Activated T-helper 2 cell treated with anti-CD3 and anti-CD28 coated beads, Interferon-gamma antibody, Interleukin-2, Interleukin-4, amounts not matched to agents 10 μg/mL and 5 μg/mL and 100 μg/mL, durations not matched to agents 14 hours and 24 hours and 36 hours (primary cell): ENCODE results near the gene USO1. TPM values are rescaled to one million over a fixed set of nuclear protein-coding genes. Genes with fewer than 3 reads are reported as not detected.
A peak's percentile ranks its signal among the peaks of the same experiment; 100 is the strongest.
"Not testable (repeated sequence)": the region's sequence is repeated elsewhere in the genome, so short reads cannot be mapped to it uniquely, and the experiment has no call there.

Source experiments
- DNase-seq: peaks from one replicate; pipeline ENCODE4 v3.0.0; 2021; ENCODE audit warnings: low spot score
- H3K27ac Mint-ChIP-seq: one replicate; pipeline ENCODE4 v1.8.0; 2021; ENCODE audit warnings: mixed read lengths
- H3K27me3 Mint-ChIP-seq: one replicate; pipeline ENCODE4 v1.8.0; 2021; ENCODE audit warnings: low read depth, mixed read lengths
- H3K36me3 Mint-ChIP-seq: one replicate; pipeline ENCODE4 v1.8.0; 2021; ENCODE audit warnings: low read depth, mixed read lengths
- H3K4me1 Mint-ChIP-seq: one replicate; pipeline ENCODE4 v1.8.0; 2021; ENCODE audit warnings: low read depth, mixed read lengths
- H3K4me3 Mint-ChIP-seq: one replicate; pipeline ENCODE4 v1.8.0; 2021; ENCODE audit warnings: low read depth, mild to moderate bottlenecking, moderate library complexity, mixed read lengths
- H3K9me3 Mint-ChIP-seq: one replicate; pipeline ENCODE4 v1.8.0; 2021; ENCODE audit warnings: mixed read lengths
- intact Hi-C: fragments of 100-400 bp; cut with micrococcal nuclease; formaldehyde crosslinking; loops from one replicate; pipeline ENCODE4 v1.15.1; 2023
- total RNA-seq: library from RNA; stranded (reverse); gene quantifications from 2 replicates; pipeline ENCODE4 v1.2.3, GENCODE V29; 2022

Gene USO1
- total RNA-seq, 1 donor from 2014 or later: 59.0 TPM

GRCh38 chr4:75698162-75698962 lies 26.0 kb upstream of the USO1 start:
- intact Hi-C loops: loop anchor here (2.0 kb wide), 1 partner anchor 26 kb away; the partner anchor contains the start of gene G3BP2
- H3K4me3 Mint-ChIP-seq: no peak overlapping the region
- peak overlapping the region; percentile 78 for H3K27ac Mint-ChIP-seq
- H3K36me3 Mint-ChIP-seq: peaks cover 9% of the 10 kb centered on the region
- DNase-seq: no peak
- H3K9me3 Mint-ChIP-seq: no peaks in the 10 kb centered on the region
- H3K27me3 Mint-ChIP-seq: no peaks in the 10 kb centered on the region
- peaks cover 23% of the 10 kb centered on the region for H3K4me1 Mint-ChIP-seq

DNA sequence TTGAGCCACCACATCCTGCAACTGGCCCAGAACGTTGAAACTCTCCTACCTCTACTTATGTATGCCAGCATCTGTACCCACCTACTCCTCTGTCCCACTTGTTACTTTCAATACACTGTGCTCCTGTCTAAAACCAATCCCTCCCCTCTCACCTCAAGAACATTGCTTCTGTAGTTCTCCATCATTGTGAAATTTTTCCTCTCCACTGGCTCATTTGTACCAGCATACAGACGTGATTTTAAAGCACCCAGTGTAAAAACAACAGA lies 25.5 kb upstream of the USO1 start:
- H3K4me3 Mint-ChIP-seq: peak overlapping the region; percentile 1
- H3K4me1 Mint-ChIP-seq: peaks cover 23% of the 10 kb centered on the region
- DNase-seq: no peak
- peaks cover 8% of the 10 kb centered on the region for H3K36me3 Mint-ChIP-seq
- no peaks in the 10 kb centered on the region for H3K27me3 Mint-ChIP-seq
- intact Hi-C loops: loop anchor here (2.0 kb wide), 1 partner anchor 26 kb away; the partner anchor contains the start of gene G3BP2
- no peaks in the 10 kb centered on the region for H3K9me3 Mint-ChIP-seq
- peak overlapping the region; percentile 78 for H3K27ac Mint-ChIP-seq

DNA sequence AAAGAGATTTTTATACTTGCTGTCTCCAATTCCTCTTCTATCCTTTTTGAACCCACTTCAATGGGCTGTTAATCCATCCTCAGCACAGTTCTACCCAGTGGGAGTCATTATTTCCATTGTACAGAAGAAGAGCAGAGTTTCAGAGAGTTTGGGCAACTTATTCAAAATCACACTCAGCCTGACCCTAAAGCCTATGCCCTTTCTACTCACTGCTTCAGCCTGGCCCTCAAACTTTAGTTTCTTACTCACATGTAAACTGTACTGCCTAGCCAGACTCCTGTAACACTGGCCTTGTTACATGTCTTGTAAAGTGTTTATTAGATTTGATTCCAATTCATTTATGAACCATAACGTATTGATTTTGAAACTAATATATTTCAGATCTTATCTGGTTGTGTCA lies 25.1 kb upstream of the USO1 start:
- no peak for DNase-seq
- intact Hi-C loops: loop anchor here (2.0 kb wide), 1 partner anchor 26 kb away; the partner anchor contains the start of gene G3BP2
- peak overlapping the region; percentile 78 for H3K27ac Mint-ChIP-seq

DNA sequence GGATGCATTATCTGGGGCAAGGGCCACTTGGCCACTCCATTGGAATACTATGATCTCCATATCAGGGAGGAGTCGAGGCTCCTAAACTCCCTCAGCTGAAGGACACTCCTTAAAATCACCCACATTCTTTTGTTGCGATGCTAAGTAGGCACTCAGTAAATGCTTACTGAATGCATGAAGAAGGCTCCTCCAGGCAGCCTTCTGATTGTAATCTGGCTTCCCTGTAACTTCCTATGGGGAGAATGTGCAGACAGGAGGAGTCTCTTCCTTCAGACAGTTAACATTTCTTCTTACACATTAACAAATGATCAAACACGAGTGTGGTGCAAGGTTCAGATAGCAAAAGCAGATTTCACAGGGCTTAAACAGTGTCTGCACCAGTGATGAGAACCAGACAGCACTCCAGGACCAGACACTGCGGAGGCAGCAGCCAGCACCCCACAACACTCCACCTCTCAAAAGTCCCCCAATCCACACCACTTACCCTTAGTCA lies 21.4 kb upstream of the USO1 start:
- H3K4me1 Mint-ChIP-seq: peaks cover 15% of the 10 kb centered on the region
- no peaks in the 10 kb centered on the region for H3K27me3 Mint-ChIP-seq
- DNase-seq: no peak
- no peaks in the 10 kb centered on the region for H3K9me3 Mint-ChIP-seq
- no peak overlapping the region for H3K4me3 Mint-ChIP-seq
- intact Hi-C loops: no loop called here
- H3K36me3 Mint-ChIP-seq: no peaks in the 10 kb centered on the region
- no peak overlapping the region for H3K27ac Mint-ChIP-seq

More for the DNA sequence above, 25.1 kb upstream of the USO1 start:
- Mint-ChIP-seq H3K27me3 (no peaks in the 10 kb centered on the region), H3K4me1 (peaks cover 22% of the 10 kb centered on the region), H3K9me3 (no peaks in the 10 kb centered on the region), H3K36me3 (peaks cover 5% of the 10 kb centered on the region), H3K4me3 (peak overlapping the region; percentile 1)

GRCh38 chr4:75705198-75705977 lies 19.0 kb upstream of the USO1 start:
- peaks cover 5% of the 10 kb centered on the region for H3K4me1 Mint-ChIP-seq
- intact Hi-C loops: no loop called here

DNA sequence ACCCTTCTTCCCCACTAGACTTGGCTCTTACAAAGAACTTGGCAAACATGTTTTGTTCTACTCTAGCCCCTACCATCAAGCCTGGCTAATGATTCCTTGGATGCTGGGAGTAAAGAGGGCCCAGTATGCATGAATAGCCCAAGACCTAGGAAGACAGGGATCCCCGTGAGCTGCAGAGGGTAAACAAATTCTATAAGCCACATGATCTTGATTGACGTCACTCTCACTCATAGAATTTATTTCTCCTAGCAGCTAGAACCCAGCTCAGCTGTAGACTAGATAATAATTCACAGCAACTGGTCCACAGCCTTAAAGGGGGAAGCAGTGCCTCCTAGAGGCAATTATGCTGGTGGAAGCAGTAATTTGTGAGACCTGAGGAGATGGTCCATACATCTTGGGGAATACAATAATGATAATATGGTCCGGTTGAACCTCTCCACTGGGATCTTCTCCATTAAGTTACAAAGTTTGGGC lies 16.1 kb upstream of the USO1 start:
- Mint-ChIP-seq H3K27ac (no peak overlapping the region), H3K4me3 (no peak overlapping the region), H3K4me1 (peaks cover 5% of the 10 kb centered on the region), H3K9me3 (no peaks in the 10 kb centered on the region), H3K36me3 (no peaks in the 10 kb centered on the region), H3K27me3 (no peaks in the 10 kb centered on the region)
- peak; percentile 28 for DNase-seq
- intact Hi-C loops: loop anchor here (1.0 to 2.0 kb wide), 2 partner anchors 17 to 53 kb away; partner anchors contain the start of gene USO1

More at GRCh38 chr4:75705198-75705977, 19.0 kb upstream of the USO1 start:
- Mint-ChIP-seq H3K9me3 (no peaks in the 10 kb centered on the region), H3K4me3 (no peak overlapping the region), H3K36me3 (no peaks in the 10 kb centered on the region), H3K27me3 (no peaks in the 10 kb centered on the region), H3K27ac (no peak overlapping the region)
- no peak for DNase-seq

DNA sequence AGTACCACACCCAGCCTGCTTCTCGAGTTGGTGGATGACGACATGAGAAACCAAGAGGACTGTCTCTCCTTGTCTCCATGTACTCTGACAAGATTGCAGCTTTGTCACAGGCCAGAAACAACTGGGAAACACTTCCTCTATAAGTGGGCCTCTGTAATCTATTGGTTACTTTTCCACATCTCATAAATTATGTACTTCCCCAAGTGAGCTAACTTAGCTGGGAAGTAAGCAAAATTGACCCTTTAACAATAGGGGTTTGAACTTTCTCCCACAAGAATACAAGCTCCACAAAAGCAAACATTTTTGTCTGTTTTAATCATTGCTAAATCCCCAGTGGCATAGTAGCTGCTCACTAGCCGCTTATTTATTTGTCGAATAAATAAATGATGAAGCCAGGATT lies 14.1 kb upstream of the USO1 start:
- H3K27ac Mint-ChIP-seq: no peak overlapping the region
- intact Hi-C loops: no loop called here
- no peaks in the 10 kb centered on the region for H3K36me3 Mint-ChIP-seq

GRCh38 chr4:75714011-75714410 lies 10.4 kb upstream of the USO1 start:
- no peak for DNase-seq
- Mint-ChIP-seq H3K27ac (no peak overlapping the region), H3K36me3 (peaks cover 3% of the 10 kb centered on the region), H3K4me1 (peaks cover 17% of the 10 kb centered on the region), H3K27me3 (no peaks in the 10 kb centered on the region), H3K4me3 (no peak overlapping the region), H3K9me3 (no peaks in the 10 kb centered on the region)
- intact Hi-C loops: no loop called here

More for the DNA sequence above, 14.1 kb upstream of the USO1 start:
- DNase-seq: no peak
- Mint-ChIP-seq H3K4me3 (no peak overlapping the region), H3K9me3 (no peaks in the 10 kb centered on the region), H3K27me3 (no peaks in the 10 kb centered on the region), H3K4me1 (peaks cover 11% of the 10 kb centered on the region)

- H3K36me3 Mint-ChIP-seq: peaks cover 3% of the 10 kb centered on the region
- intact Hi-C loops: no loop called here
- H3K4me1 Mint-ChIP-seq: peaks cover 15% of the 10 kb centered on the region
- H3K27me3 Mint-ChIP-seq: no peaks in the 10 kb centered on the region
- DNase-seq: no peak
- H3K9me3 Mint-ChIP-seq: no peaks in the 10 kb centered on the region
- H3K4me3 Mint-ChIP-seq: no peak overlapping the region
- no peak overlapping the region for H3K27ac Mint-ChIP-seq
Measured at GRCh38 chr4:75714704-75715103, 9.7 kb upstream of the USO1 start.

DNA sequence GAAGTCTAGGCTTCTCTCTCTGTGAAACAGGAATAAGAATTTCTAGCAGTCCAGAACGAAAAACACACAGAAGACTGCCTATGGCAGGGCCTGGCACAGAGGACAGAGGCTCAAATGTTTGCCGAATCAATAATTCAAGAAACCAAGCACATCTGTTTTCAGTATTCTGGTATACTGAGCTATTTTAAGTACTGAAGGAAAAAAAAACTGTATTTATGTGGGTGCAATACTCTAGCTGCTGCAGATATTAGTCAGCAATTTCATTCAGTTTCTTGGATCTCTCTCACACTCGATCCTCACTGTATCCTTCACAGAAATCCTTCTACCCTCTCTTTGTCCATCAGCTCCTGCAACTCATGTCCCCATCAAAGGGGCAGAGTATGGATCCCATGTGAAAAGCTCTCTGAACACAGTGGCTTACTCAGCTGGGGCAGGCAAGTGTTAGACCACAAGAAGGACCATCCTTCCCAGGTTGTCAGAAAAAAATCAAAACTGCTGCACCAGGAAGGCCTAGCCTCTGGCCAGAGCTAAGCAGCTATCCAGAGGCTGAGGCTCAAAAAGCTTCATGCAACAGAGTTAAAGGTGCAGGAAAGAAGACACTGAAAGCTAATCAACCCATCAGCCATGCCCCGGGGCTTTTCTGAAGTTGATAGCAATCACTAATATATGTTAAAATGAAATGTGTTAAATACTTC lies 9.1 kb upstream of the USO1 start:
- peaks cover 15% of the 10 kb centered on the region for H3K4me1 Mint-ChIP-seq

GRCh38 chr4:75716054-75716453 lies 8.3 kb upstream of the USO1 start:
- H3K9me3 Mint-ChIP-seq, intact Hi-C loops, H3K36me3 Mint-ChIP-seq, DNase-seq, H3K4me3 Mint-ChIP-seq, H3K27ac Mint-ChIP-seq, H3K27me3 Mint-ChIP-seq: not testable (repeated sequence)
- peaks cover 15% of the 10 kb centered on the region for H3K4me1 Mint-ChIP-seq

More for the DNA sequence above, 9.1 kb upstream of the USO1 start:
- Mint-ChIP-seq H3K36me3 (peaks cover 3% of the 10 kb centered on the region), H3K9me3 (no peaks in the 10 kb centered on the region), H3K4me3 (no peak overlapping the region), H3K27me3 (no peaks in the 10 kb centered on the region), H3K27ac (no peak overlapping the region)
- intact Hi-C loops: no loop called here
- no peak for DNase-seq

DNA sequence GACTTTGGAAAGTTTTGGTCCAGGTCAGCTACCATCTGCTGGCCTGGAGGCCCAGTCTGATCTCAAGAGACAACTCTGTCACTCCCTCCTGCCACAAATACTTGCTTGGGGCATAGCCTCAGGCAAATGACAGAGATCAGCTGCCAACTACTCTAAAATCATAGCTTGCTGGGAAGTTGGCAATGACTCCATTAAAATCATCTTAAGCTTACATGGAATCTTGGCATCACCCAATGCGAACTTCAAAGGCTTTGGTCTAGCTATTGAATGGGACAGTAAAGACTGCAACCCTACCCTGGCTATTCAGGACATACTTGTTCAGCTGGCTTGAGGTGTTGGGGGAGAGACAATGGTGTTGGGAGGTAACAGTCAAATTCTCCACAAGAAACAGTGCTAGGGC lies 7.0 kb upstream of the USO1 start:
- peaks cover 3% of the 10 kb centered on the region for H3K36me3 Mint-ChIP-seq
- H3K9me3 Mint-ChIP-seq: no peaks in the 10 kb centered on the region
- no peaks in the 10 kb centered on the region for H3K27me3 Mint-ChIP-seq
- no peak overlapping the region for H3K4me3 Mint-ChIP-seq
- H3K4me1 Mint-ChIP-seq: peaks cover 15% of the 10 kb centered on the region
- no peak overlapping the region for H3K27ac Mint-ChIP-seq
- no peak for DNase-seq
- intact Hi-C loops: no loop called here
